Liver (tissue), 3 donors: ENCODE data around the gene CFHR3.
"Not testable (repeated sequence)": the region's sequence is repeated elsewhere in the genome, so short reads cannot be mapped to it uniquely, and the experiment has no call there.

Source experiments
- JUND ChIP-seq, 2 donors: IDR thresholded peaks; 2 replicates each; pipeline ENCODE4 v1.6.1; 2016; ENCODE audit warnings: antibody characterized with exemption in 2 of 2
- RAD21 ChIP-seq, 2 donors: IDR thresholded peaks; 2 replicates each; pipeline ENCODE4 v1.6.1; 2016; ENCODE audit warnings: antibody characterized with exemption in 2 of 2, mild to moderate bottlenecking in 2 of 2
- SP1 ChIP-seq: IDR thresholded peaks from 2 replicates; pipeline ENCODE4 v1.6.1; 2018; ENCODE audit warnings: antibody characterized with exemption, mild to moderate bottlenecking
- TAF1 ChIP-seq: conservative IDR thresholded peaks from 2 replicates; pipeline ENCODE4 v1.6.1; 2016; ENCODE audit warnings: antibody characterized with exemption, mild to moderate bottlenecking
- YY1 ChIP-seq: IDR thresholded peaks from 2 replicates; pipeline ENCODE4 v1.6.1; 2016; ENCODE audit warnings: antibody characterized with exemption, mild to moderate bottlenecking
- TF ChIP-seq, protein P1 (sequence below): fragments of 150-350 bp; IDR thresholded peaks from 2 replicates; pipeline ENCODE4 v1.5.1; 2017; ENCODE audit warnings: improper control_type of control experiment, low read depth, low read length; ENCODE audit not compliant: missing input control
- TF ChIP-seq, protein P2 (sequence below): IDR thresholded peaks from 2 replicates; pipeline ENCODE4 v1.6.1; 2016; ENCODE audit warnings: antibody characterized with exemption
- donor health status: healthy.
- donor health status: healthy.

DNA sequence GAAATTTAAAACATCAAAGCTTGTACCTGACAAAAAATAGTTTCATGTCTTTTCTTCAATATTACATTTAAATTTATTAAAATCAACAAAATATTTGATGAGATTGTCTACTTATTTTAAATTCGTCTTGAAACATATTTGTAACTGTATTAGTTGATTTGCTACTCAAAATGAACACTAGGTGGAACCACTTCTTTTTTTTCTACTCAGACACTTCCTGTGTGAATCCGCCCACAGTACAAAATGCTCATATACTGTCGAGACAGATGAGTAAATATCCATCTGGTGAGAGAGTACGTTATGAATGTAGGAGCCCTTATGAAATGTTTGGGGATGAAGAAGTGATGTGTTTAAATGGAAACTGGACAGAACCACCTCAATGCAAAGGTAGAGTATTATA lies 53.2 kb downstream of the CFHR3 start:
- not testable (repeated sequence) for TF ChIP-seq TAF1; SP1; YY1; JUND (IDR thresholded peaks at IDR 0.05)
- TF ChIP-seq, protein P1, sequence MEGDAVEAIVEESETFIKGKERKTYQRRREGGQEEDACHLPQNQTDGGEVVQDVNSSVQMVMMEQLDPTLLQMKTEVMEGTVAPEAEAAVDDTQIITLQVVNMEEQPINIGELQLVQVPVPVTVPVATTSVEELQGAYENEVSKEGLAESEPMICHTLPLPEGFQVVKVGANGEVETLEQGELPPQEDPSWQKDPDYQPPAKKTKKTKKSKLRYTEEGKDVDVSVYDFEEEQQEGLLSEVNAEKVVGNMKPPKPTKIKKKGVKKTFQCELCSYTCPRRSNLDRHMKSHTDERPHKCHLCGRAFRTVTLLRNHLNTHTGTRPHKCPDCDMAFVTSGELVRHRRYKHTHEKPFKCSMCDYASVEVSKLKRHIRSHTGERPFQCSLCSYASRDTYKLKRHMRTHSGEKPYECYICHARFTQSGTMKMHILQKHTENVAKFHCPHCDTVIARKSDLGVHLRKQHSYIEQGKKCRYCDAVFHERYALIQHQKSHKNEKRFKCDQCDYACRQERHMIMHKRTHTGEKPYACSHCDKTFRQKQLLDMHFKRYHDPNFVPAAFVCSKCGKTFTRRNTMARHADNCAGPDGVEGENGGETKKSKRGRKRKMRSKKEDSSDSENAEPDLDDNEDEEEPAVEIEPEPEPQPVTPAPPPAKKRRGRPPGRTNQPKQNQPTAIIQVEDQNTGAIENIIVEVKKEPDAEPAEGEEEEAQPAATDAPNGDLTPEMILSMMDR, result peak; percentile 17
- TF ChIP-seq, protein P2, sequence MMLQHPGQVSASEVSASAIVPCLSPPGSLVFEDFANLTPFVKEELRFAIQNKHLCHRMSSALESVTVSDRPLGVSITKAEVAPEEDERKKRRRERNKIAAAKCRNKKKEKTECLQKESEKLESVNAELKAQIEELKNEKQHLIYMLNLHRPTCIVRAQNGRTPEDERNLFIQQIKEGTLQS, result not testable (repeated sequence)
- peak; percentile 49 to 59 for TF ChIP-seq RAD21 (IDR thresholded peaks at IDR 0.05)
